Measurements from ENCODE around the gene SLC6A19.

DNA sequence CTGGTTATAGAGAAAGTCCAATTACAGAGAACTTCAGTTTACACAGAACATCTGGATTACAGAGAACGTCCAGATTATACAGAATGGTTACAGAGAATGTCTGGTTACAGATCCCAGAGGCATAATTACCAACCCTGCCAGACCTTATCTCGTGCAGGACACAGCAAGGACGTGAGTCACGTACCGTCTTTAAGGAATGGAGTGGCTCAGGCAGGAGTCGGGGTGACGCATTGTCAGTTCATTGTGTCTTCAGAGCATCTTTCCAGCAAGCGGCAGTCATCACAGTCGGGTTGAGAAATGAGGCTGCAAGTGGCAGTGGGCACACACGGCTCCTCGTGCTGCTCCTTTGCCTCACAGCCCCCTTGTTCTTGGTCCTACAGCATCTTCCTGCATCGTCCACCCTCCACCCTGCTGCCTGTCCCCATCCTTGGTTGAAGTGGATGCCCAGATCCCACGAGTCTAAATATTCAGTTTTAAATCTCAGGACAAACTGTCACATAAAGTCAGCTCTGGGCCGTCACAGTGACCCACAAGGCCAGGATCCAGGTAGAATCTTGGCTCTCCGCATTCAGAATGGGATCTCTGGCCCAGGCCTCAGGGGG lies 30.0 kb upstream of the SLC6A19 start:
- TF ChIP-seq, protein P1, sequence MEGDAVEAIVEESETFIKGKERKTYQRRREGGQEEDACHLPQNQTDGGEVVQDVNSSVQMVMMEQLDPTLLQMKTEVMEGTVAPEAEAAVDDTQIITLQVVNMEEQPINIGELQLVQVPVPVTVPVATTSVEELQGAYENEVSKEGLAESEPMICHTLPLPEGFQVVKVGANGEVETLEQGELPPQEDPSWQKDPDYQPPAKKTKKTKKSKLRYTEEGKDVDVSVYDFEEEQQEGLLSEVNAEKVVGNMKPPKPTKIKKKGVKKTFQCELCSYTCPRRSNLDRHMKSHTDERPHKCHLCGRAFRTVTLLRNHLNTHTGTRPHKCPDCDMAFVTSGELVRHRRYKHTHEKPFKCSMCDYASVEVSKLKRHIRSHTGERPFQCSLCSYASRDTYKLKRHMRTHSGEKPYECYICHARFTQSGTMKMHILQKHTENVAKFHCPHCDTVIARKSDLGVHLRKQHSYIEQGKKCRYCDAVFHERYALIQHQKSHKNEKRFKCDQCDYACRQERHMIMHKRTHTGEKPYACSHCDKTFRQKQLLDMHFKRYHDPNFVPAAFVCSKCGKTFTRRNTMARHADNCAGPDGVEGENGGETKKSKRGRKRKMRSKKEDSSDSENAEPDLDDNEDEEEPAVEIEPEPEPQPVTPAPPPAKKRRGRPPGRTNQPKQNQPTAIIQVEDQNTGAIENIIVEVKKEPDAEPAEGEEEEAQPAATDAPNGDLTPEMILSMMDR (IDR thresholded peaks at IDR 0.05), result no peak
- TF ChIP-seq POLR2A (IDR thresholded peaks at IDR 0.05), result no peak

Data from lower leg skin (tissue), 3 donors.